HUDEP-2 (cell line): ENCODE results near the gene ZXDC.

Experiments
- DNase-seq, 76 experiments: peaks; one replicate each; lab custom pipeline; 2025; ENCODE audit not compliant: unreplicated experiment in 76 of 76; lab: John Stamatoyannopoulos, UW

The ZXDC gene

DNA sequence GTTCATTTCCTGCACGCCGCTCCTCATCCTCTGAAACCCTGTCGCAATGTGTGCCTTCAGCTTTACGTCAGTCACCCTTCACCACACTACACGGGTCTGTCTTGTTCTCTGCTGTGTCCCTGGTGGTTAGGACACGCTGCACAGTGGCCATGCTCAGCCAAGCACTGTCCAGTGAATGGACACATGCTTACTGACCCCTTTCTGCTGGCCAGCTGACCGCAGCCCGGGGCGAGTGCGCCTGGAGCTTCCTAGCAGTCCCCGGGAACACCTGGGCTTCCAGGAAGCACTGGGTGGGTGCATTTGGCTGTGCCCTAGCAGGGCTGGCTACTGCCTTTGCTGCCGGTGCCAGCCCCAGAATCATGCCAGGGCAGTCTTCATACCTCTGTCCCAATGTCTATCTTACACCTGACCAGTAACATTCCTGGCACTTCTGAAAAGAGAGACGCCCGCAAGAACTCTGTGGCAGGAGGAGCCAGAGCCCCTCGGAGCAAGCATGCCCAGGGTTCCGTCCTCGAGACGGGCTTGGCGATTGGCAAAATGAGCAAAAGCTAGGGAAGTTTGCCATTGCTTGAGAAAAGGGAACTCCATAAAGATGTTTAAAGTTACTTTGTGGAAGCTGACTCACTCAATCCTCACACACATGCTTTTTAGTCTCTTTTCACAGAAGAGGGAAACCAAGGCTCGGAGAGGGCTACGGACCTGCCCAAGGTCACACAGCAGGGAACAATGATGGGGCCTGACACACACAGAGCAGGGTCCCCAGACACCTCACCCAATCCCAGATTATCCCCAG lies 15.7 kb upstream of the ZXDC start:
- DNase-seq = no peak

DNA sequence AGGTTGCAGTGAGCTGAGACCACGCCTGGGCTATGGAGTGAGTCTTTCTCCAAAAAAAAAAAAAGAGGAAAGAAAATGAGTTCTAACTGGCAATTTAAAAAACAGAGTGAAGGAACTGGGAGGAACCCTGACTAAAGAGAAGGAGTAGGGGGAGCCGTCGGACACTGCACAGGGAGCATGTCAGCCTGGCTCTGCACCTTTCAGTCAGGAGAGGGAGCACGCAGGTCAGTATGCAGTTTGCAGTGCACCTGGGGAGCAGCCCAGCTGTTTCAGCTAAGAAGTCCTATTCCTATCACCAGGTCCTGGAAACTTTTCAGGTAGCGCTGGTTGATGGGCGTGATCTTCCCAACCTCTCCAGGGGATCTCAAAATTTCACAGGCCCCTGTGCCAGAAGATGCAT lies 14.9 kb upstream of the ZXDC start:
- no peak for DNase-seq

DNA sequence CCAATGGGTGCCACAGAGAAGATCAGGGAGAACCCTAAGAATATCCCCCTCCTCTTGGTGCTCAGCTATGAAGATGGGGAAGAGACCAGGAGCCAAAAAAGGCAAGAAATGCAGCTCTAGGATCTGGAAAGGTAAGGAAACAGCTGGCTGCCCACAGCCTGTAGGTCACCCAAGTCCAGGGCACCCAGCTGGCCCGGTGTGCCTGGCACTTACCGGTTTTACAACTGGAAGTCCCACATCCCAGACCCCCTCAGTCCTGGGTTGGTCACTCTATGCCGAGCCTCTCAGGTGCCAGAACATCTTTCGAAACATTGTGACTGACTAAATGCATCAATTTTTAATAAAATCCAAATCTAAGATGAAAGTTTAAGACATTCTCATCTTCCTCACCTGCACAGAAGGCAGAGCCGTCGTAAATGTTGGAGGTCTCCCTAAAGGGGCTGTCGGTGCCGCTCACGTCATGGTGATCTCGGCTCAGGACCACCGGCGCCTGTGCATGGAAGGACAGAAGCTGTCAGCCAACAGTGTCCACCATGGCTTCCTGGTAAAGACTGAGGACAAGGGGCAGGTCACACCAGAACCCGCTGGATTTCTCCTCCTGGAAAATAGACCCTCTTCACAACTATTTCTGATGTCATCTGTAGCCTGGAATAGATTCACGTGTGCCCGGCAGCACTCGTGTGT lies 13.3 kb upstream of the ZXDC start:
- no peak for DNase-seq

DNA sequence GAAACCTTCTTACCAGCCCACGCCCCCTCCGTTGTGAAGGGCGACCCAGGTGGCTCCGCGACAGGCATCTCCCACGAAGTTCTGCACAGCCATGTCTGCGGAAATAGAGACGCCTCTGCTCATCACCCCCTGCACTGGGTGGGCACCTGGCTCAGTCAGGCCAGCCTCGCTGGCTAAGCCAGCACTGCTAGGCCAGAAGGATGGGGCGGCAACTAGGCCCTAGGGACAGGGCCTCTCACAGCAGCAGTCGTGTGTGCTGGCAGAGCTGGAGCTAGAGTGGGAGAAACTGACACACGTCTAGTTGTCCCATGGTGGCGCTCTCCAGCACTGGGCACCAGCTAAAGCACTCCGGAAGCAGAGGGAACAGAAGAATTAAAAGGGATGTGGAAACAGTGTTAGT lies 12.5 kb upstream of the ZXDC start:
- no peak for DNase-seq

DNA sequence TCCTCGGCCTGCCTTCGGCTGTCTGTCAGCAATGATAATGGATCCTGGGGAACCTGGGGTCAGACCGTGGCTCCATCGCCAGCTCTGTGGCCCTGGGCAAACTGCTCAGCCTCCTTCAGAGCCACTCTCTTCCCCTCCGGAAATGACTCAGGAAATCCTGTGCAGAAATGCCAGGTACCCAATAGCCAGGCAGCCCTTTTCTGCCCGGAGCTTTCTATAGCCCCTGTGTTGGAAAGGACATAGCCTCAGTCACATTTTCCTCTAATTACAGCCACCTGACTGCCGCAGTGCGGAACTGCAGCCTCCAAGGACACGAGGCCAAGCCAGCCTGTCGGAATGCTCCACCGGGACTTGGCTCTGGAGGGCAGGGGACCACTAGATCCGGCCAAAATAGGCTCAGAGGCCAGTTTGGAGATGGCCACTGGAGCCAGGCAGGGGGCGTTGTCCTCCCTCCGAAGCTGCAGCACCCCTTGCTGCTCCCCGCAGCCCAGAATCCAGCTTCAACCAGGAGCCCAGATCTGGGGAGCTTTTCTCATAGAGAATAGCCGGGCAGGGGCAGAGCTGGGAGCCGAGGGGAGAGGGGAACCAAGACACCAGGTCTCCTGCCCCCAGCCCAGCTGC lies 11.6 kb upstream of the ZXDC start:
- no peak for DNase-seq

DNA sequence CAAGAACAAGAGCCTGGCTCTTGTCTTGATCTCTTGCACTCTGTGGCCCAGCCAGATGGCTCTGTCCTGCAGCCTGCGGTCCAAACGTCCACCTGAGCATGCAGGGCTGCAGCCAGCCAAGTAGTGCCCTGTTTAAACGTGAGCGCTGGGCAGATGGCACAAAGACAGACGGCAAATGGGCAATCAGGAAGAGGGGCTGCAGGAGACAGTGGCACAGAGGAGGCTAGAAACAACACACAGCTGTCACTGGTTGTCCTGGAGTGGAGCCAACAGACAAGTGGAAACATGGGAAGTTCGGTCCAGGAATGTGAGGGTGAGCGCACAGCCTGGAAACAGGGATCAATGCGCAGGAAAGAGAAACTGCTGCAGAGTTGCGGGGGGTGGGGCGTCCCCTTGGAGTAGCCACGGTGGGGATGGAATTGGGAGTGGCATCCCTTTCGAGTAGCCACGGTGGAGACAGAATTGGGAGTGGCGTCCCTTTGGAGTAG lies 10.7 kb upstream of the ZXDC start:
- no peak for DNase-seq

DNA sequence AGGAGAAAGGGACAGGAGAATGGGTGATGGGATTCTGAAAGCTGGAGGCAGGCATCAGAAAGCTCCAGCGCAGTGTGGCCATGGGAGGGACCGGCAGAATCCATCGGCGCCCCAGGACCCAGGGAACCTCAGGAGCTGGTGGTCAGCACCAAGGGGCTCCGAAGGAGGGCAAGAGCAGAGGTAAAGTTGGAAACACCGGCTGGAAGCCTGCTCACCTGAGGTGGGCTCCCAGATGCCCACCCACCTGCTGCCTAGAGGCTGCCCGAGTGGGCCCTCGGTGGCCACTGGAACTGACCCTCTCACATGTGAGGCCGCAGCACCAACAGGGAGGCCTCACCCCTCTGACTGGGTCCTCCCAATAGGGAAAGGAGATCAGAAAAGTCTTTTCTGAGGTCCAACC lies 10.3 kb upstream of the ZXDC start:
- no peak for DNase-seq

DNA sequence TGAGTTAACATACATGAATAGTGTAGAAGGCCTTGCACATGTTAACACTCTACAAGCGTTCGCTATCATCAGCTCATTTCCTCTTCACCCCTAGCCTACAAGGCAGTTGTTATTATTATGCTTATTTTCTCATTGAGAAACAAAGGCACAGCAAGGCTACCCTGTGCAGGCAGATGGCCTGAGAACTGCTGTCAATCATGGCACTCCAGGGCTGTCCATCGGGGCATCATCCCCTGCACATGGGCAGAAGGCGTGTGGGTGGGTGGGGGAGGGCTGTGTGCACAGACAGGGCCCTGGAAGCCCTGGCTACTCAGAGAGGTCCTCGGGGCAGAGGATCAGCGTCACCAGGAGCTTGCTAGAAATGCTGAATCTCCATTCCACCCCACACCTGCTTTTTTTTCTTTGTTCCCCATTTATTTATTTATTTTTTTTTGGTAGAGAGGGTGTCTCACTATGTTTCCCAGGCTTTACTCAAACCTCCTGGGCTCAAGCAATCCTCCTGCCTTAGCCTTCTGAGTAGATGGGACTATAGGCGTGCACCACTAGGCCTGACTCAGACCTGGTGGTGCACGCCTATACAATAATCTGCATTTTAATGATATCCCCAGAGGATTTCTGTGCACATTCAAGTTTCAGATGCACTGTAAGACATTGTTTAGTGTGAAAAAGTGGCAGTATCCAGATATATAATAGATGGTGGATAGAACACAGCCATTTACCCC lies 9.6 kb upstream of the ZXDC start:
- no peak for DNase-seq

DNA sequence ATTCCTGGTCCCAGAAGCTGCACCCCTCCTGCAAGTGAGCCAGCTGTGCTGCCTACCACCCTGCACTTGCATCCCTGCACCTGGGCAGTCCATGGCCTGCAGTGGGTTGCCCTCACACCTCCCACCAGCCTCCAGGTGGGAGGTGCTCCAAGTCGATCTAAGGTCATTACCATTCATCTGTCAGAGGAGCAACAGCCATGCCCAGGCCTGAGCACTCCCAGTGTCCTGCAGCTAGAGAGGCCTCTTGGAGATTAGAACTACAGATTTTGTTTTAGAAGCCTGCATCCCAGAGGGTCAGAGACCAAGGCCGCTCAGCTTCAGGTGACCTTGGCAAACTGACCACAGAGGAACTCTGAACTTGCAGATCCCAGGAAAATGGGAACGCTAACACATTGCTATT lies 9.0 kb upstream of the ZXDC start:
- no peak for DNase-seq

DNA sequence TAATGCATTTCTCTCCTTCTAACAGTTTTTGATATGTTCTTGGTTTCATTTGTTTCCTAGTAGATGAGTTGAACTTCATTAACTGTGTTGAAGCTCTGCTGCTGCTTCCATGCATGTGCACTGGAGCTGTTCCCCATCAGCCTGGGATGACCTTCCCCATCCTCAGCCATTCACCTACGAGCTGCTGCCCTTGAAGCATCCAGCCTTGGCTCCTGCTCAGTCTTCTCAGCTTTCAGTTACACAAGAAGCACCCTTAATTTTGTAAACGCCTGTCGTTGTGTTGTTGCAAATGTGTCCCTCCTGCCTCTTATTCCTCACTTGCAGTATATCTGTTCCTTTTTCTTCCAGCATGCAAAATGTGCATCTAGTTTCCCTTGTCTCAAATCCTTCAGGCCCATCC lies 8.5 kb upstream of the ZXDC start:
- DNase-seq = no peak

DNA sequence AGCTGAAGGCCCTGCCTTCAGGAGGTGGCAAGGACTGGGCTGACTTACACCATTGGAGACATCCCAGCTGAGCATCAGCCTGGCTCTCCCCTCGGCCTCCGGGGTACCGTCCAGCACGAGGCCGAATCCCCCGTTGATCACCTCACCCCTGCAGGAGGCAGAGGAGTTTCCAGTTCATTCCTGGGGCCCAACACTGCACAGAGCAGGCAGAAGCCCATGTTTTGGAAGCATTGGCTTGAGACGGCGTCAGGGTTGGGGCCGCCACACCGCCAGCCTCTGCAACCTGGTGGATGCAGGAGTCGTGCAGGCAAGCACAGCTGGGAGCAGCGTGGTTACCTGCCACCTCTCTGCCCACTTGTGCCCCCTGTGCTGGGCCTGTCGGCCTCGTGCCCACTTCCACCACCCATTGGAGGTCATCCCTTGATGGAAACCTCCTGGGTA lies 7.7 kb upstream of the ZXDC start:
- no peak for DNase-seq

DNA sequence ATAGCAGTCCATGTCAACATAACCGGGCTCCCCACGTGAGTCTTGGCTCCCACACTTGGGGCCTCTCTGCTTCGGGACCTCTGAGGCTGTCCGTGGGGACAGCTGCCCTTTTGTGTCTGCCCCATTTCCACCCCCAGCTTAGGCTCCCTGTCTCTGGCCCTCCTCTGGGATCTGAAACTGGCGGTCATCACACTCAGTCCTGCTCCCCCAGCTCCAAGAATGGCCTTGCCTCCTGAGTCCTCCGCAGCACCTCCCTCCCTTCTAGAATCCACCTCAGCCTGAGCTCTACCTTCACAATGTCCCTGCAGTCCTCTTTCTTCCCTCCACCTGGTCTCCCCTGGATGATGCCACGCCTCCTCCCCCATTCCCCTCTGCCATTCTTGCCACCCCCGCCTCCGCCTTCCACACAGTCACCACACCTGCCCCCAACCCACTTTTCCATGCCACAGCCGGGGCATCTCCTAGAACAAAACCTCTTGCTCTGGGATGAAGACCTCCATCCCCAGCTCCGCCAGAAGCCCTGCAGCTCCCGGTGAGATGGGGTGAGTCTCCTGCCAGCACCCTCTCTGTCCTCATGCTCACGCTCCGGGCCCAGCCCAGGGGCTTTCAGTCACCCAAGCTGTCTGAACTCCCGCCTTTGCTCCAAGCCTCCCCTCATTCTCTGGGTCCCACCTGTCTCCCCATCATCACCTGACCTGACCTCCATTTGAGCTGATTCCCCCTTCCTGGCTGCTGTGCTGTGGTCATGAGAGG lies 7.0 kb upstream of the ZXDC start:
- DNase-seq = no peak

DNA sequence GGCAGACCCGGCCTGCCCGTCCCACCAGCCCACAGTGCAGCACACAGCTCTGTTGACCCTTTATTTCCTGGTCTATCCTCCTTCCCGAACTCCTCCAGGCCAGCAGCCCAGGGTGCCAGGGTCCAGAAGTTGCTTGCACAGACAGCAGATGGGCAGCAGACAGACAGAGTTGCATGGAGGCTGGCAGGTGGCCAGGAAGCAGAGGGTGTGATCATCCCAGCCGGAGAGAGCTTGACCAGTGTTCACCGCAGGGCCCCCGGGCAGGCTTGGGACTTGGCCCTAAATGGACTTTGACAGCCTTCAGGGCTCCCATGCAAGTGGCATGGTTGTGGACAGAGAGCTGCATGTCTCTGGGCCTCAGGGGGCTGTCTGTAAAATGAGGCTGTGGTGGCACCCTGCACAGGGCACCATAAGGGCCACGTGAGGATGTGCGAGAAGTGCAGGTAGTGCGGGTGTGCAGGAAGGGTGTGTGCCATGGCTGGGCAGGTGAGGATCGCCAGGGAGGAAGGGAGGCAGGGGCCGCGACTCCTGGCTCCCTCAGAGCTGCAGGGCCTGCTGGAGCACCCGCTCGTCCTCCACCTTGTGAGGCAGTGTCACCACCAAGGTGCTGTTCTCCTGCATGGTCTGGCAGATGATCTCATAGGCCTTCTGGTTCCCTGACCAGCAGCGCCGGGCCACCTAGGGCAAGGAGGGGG lies 6.3 kb upstream of the ZXDC start:
- DNase-seq = peak in 8 of 76 experiments; percentile 4 to 39 (median 22)

DNA sequence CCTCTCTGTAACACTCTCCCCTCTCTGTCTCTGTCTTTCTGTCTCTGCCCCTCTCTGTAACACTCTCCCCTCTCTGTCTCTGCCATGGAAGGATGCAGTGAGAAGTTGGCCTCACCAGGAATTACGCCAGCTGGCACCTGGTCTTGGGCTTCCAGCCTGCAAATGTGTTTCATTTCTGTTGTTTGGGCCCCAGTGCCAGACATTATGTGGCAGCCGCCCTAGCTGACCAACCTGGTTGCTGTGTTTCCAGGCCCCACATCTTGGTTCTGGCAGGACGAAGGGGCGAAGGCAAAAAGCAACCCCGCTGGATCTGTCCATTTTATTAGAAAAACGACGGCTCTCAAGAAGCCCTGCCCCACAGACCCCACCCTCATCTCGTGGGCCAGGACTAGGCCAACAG lies 5.2 kb upstream of the ZXDC start:
- DNase-seq = no peak

DNA sequence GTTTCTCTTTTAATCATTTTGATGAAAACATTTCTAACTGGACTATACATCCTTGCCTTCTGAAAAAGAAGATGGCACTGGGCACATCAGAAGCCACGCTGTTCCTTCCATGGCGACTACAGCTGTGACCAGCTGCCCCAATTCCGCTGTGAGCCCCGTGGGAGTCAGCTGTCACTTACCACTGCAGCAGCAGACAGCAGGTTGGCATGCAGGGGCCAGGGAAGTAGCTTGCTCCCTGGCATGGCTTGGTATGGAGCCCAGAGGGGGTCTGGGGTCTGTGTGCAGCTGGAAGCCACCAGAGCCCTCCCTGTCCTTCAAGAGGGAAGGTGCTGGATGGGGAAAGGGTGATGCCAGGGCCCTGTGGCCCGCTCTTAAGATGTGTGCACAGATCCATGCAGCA lies 4.5 kb upstream of the ZXDC start:
- DNase-seq = no peak

DNA sequence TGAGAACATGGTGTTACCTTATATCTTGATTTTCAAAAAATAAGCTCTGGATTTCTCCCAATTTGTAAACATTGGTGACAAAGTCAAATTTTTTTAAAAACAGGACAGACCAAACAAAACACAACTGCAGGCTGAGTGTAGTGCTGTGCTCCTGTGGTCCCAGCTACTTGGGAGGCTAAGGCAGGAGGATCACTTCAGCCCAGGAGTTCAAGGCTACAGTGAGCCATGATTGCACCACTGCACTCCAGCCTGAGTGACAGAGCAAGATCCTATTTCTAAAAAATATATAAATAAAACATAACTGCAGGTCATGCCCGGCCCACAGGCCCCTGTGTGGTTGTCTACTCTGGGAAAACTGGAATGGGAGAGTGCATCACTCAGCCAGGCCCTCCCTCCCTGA lies 4.0 kb upstream of the ZXDC start:
- DNase-seq = no peak

DNA sequence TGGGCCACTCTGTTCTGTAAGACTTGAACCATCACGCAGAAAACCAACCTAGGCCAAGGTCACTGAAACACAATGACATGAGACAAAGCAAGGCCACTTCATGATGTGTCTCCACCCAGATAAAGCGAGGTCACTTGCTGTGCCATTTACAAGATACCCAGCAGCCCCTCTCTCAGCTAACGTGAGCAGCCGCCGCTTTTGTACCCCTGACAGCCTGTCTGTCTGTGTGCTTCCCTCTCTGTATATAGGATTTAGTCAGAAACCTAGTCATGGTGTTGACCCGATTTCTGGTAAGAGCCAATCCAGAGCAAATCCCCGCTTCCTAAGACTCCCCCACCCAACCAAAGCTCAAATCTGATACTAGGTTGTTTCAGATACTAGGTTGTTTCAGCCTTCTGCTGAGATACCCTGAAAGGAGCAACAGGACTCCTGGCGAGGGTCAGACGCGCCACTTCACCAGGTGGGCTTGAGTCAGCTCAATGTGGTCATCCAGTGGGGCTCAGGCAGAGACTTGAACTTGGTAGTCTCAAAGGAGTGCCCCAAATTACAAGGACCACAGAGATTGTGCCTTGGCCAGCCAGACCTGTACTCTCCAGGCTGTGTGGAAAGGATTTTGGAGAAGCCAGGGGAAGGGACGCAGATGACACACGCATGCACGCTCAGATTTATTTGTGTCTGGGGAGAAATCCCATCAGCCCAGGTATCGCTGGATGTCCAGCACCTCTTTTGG lies 3.1 kb upstream of the ZXDC start:
- no peak for DNase-seq

DNA sequence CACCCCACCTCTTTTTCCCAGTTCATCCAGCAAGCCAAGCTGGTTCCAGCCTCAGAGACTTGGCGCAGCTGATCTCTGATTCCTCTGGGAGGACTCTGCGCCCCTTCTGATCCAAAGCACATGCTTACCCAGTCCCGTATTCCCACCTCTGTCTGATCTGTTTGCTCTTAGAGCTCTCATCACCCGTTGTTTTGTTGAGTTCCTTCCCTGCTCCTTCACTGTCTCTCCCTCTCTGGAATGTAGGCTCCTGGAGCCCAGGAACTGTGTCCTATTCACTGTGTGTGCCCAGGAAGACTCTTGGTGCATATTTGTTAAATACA lies 1.3 kb upstream of the ZXDC start:
- no peak for DNase-seq
